MM.1S (cell line): ENCODE data around the gene BLCAP.

Experiments used
- DNase-seq: peaks from one replicate; pipeline ENCODE4 v3.0.0-alpha.2; 2015
- H2AFZ ChIP-seq: fragments of 300-600 bp; sonication (generic); 2 replicates; pipeline ENCODE4 v1.6.0; 2016; ENCODE audit warnings: antibody characterized with exemption, low read length
- H3F3A ChIP-seq: fragments of 300-600 bp; sonication (generic); 2 replicates; pipeline ENCODE4 v1.6.1; 2016; ENCODE audit warnings: mild to moderate bottlenecking, antibody characterized with exemption, low read length, moderate library complexity, mixed read lengths; ENCODE audit not compliant: insufficient read depth
- H3K27ac ChIP-seq: fragments of 300-600 bp; sonication (generic); 2 replicates; pipeline ENCODE4 v1.5.1; 2016; ENCODE audit warnings: mild to moderate bottlenecking, low read length
- H3K27me3 ChIP-seq: fragments of 300-600 bp; sonication (generic); replicated peaks from 2 replicates; pipeline ENCODE4 v1.6.0; 2016; ENCODE audit warnings: low read length; ENCODE audit not compliant: insufficient read depth
- H3K36me3 ChIP-seq: fragments of 300-600 bp; sonication (generic); replicated peaks from 2 replicates; pipeline ENCODE4 v1.6.1; 2016; ENCODE audit warnings: mild to moderate bottlenecking, low read length, mixed read lengths; ENCODE audit not compliant: insufficient read depth
- H3K4me1 ChIP-seq: fragments of 300-600 bp; sonication (generic); 2 replicates; pipeline ENCODE4 v1.6.1; 2016; ENCODE audit warnings: low read length, mixed read lengths
- H3K4me2 ChIP-seq: fragments of 300-600 bp; sonication (generic); 2 replicates; pipeline ENCODE4 v1.6.0; 2016; ENCODE audit warnings: low read depth, low read length
- H3K4me3 ChIP-seq: fragments of 300-600 bp; sonication (generic); 2 replicates; pipeline ENCODE4 v1.5.1; 2016; ENCODE audit warnings: low read length, mixed read lengths
- H3K79me2 ChIP-seq: fragments of 300-600 bp; sonication (generic); 2 replicates; pipeline ENCODE4 v1.6.1; 2016; ENCODE audit warnings: mixed run types, low read length, mixed read lengths
- H3K9ac ChIP-seq: fragments of 300-600 bp; sonication (generic); 2 replicates; pipeline ENCODE4 v1.6.1; 2016; ENCODE audit warnings: low read length, mixed read lengths
- H3K9me2 ChIP-seq: fragments of 300-600 bp; sonication (generic); replicated peaks from 2 replicates; pipeline ENCODE4 v1.6.1; 2016; ENCODE audit warnings: mild to moderate bottlenecking, low read length, mixed read lengths; ENCODE audit not compliant: insufficient read depth
- H3K9me3 ChIP-seq: fragments of 300-600 bp; sonication (generic); replicated peaks from 2 replicates; pipeline ENCODE4 v1.6.1; 2016; ENCODE audit warnings: mild to moderate bottlenecking, low read length, mixed read lengths; ENCODE audit not compliant: insufficient read depth
- H4K20me1 ChIP-seq: fragments of 300-600 bp; sonication (generic); 2 replicates; pipeline ENCODE4 v1.6.1; 2016; ENCODE audit warnings: mild to moderate bottlenecking, low read length, moderate library complexity, mixed read lengths; ENCODE audit not compliant: insufficient read depth
- CTCF ChIP-seq: fragments of 300-600 bp; sonication (generic); IDR thresholded peaks from 2 replicates; pipeline ENCODE4 v1.5.1; 2016; ENCODE audit warnings: antibody characterized with exemption, low read length, mixed read lengths
- EZH2 ChIP-seq: fragments of 300-600 bp; sonication (generic); optimal IDR thresholded peaks from 2 replicates; pipeline ENCODE3; 2017; ENCODE audit warnings: low read depth, mild to moderate bottlenecking, antibody characterized with exemption, low read length, mixed read lengths
- EZH2phosphoT487 ChIP-seq: fragments of 300-600 bp; sonication (generic); IDR thresholded peaks from 2 replicates; pipeline ENCODE4 v1.6.1; 2018; ENCODE audit warnings: antibody characterized with exemption, low read length

The BLCAP gene

GRCh38 chr20:37494796-37495195, 32.9 kb downstream of the BLCAP start:
- peaks cover 18% of the 10 kb centered on the region for H3K27me3 ChIP-seq
- no peaks in the 10 kb centered on the region for H3K36me3 ChIP-seq
- H3K4me1 ChIP-seq = peaks cover 13% of the 10 kb centered on the region
- no peaks in the 10 kb centered on the region for H3K9me3 ChIP-seq
- H3F3A ChIP-seq = no peaks in the 10 kb centered on the region
- no peaks in the 10 kb centered on the region for H4K20me1 ChIP-seq
- TF ChIP-seq EZH2phosphoT487 (no peak), EZH2 (no peak), CTCF (no peak)
- H3K4me2 ChIP-seq = 0 out of 2 replicates have a peak overlapping the region, but pooled peaks have one; percentile 7
- H3K9me2 ChIP-seq = no peaks in the 10 kb centered on the region
- no peaks in the 10 kb centered on the region for H3K79me2 ChIP-seq
- no peak overlapping the region for H3K4me3 ChIP-seq
- no peak overlapping the region for H3K9ac ChIP-seq
- H3K27ac ChIP-seq = no peak overlapping the region
- H2AFZ ChIP-seq = no peak overlapping the region
- no peak for DNase-seq

- Histone ChIP-seq H3K27ac (no peak overlapping the region), H3K79me2 (no peaks in the 10 kb centered on the region), H3K4me2 (peak overlapping the region; percentile 7; the same call in 1 of the 2 replicates), H4K20me1 (no peaks in the 10 kb centered on the region), H2AFZ (no peak overlapping the region), H3K27me3 (peaks cover 18% of the 10 kb centered on the region), H3K4me3 (no peak overlapping the region), H3K4me1 (peaks cover 13% of the 10 kb centered on the region), H3F3A (no peaks in the 10 kb centered on the region), H3K9me3 (no peaks in the 10 kb centered on the region), H3K9me2 (no peaks in the 10 kb centered on the region), H3K36me3 (no peaks in the 10 kb centered on the region), H3K9ac (no peak overlapping the region)
- DNase-seq = peak; percentile 84
- TF ChIP-seq EZH2 (no peak), EZH2phosphoT487 (no peak), CTCF (no peak)
Measured at GRCh38 chr20:37494301-37494700, 33.4 kb downstream of the BLCAP start.

GRCh38 chr20:37492945-37493344, 34.7 kb downstream of the BLCAP start:
- no peak overlapping the region for H3K4me2 ChIP-seq
- peaks cover 18% of the 10 kb centered on the region for H3K27me3 ChIP-seq
- H3F3A ChIP-seq = no peaks in the 10 kb centered on the region
- no peaks in the 10 kb centered on the region for H3K79me2 ChIP-seq
- no peak overlapping the region for H3K4me3 ChIP-seq
- H3K9me3 ChIP-seq = no peaks in the 10 kb centered on the region
- no peak overlapping the region for H2AFZ ChIP-seq
- no peaks in the 10 kb centered on the region for H4K20me1 ChIP-seq
- TF ChIP-seq EZH2 = no peak
- TF ChIP-seq EZH2phosphoT487 = no peak
- no peak for TF ChIP-seq CTCF
- no peaks in the 10 kb centered on the region for H3K36me3 ChIP-seq
- no peak overlapping the region for H3K9ac ChIP-seq
- H3K4me1 ChIP-seq = peaks cover 13% of the 10 kb centered on the region
- DNase-seq = no peak
- no peak overlapping the region for H3K27ac ChIP-seq
- no peaks in the 10 kb centered on the region for H3K9me2 ChIP-seq
